SK-N-SH (cell line): ENCODE measurements around the gene FAT2. TPM values are rescaled to one million over a fixed set of nuclear protein-coding genes. Genes with fewer than 3 reads are reported as not detected.

ENCODE experiments used
- CTCF ChIA-PET: fragments of 300-600, 350-600 bp; formaldehyde crosslinking; extraction: SDS; loops from one replicate; lab custom pipeline; 2021; lab: Yijun Ruan, JAX
- POLR2A ChIA-PET: fragments of 350-600 bp; sonication (Branson Sonifier 250); formaldehyde crosslinking; extraction: SDS; loops from one replicate; lab custom pipeline; 2020; ENCODE audit warnings: antibody characterized with exemption, inconsistent platforms; lab: Yijun Ruan, JAX
- DNase-seq: peaks from one replicate; pipeline ENCODE4 v3.0.0; 2012
- H2AFZ ChIP-seq: fragments of 200-600 bp; sonication (generic); 2 replicates; pipeline ENCODE4 v1.8.1; 2016; ENCODE audit warnings: antibody characterized with exemption, mild to moderate bottlenecking, low read depth
- H3F3A ChIP-seq: fragments of 200-600 bp; sonication (generic); replicated peaks from 2 replicates; pipeline ENCODE3; 2016; ENCODE audit warnings: antibody characterized with exemption, mild to moderate bottlenecking; ENCODE audit not compliant: insufficient read depth
- H3K27ac ChIP-seq, 2 experiments: fragments of 200-500 bp in 1 of 2; fragments of 200-600 bp in 1 of 2; sonication (Bioruptor generic) in 1 of 2; sonication (generic), shearing (Covaris generic) in 1 of 2; 2 replicates each; pipeline versions ENCODE4 v1.5.1 to v1.6.1; 2014 to 2016; ENCODE audit warnings: low read depth in 2 of 2, inconsistent platforms in 1 of 2, low read length in 1 of 2, mild to moderate bottlenecking in 1 of 2, mixed read lengths in 1 of 2
- H3K27me3 ChIP-seq: fragments of 200-600 bp; sonication (generic), shearing (Covaris generic); 2 replicates; pipeline ENCODE4 v1.6.1; 2016; ENCODE audit warnings: mixed run types; ENCODE audit not compliant: insufficient read depth
- H3K36me3 ChIP-seq, 2 experiments: fragments of 200-500 bp in 1 of 2; fragments of 200-600 bp in 1 of 2; sonication (Bioruptor generic) in 1 of 2; sonication (generic) in 1 of 2; replicated peaks in 1 of 2; 2 replicates each; pipeline versions ENCODE3 to v1.5.1; 2014 to 2016; ENCODE audit warnings: low read length in 1 of 2, mild to moderate bottlenecking in 1 of 2; ENCODE audit not compliant: insufficient read depth in 2 of 2, control insufficient read depth in 1 of 2
- H3K4me1 ChIP-seq, 2 experiments: fragments of 200-500 bp in 1 of 2; fragments of 200-600 bp in 1 of 2; sonication (Bioruptor generic) in 1 of 2; sonication (generic), shearing (Covaris generic) in 1 of 2; 2 replicates each; pipeline versions ENCODE4 v1.5.1 to v1.6.1; 2014 to 2016; ENCODE audit warnings: low read depth in 1 of 2, low read length in 1 of 2, mixed run types in 1 of 2; ENCODE audit not compliant: insufficient read depth in 2 of 2, control insufficient read depth in 1 of 2
- H3K4me2 ChIP-seq: fragments of 200-600 bp; sonication (generic), shearing (Covaris generic); 2 replicates; pipeline ENCODE4 v1.6.1; 2017; ENCODE audit warnings: mixed run types
- H3K4me3 ChIP-seq, 2 experiments: fragments of 200-500 bp in 1 of 2; fragments of 200-600 bp in 1 of 2; sonication (Bioruptor generic) in 1 of 2; sonication (generic), shearing (Covaris generic) in 1 of 2; 2 replicates each; pipeline versions ENCODE4 v1.5.1 to v1.8.1; 2014 to 2016; ENCODE audit warnings: low read depth in 2 of 2, inconsistent platforms in 1 of 2, low read length in 1 of 2, mild to moderate bottlenecking in 1 of 2, mixed read lengths in 1 of 2, moderate library complexity in 1 of 2
- H3K79me2 ChIP-seq: fragments of 200-600 bp; sonication (generic); 2 replicates; pipeline ENCODE4 v1.8.1; 2017; ENCODE audit warnings: mild to moderate bottlenecking; ENCODE audit not compliant: insufficient read depth
- H3K9ac ChIP-seq: fragments of 200-600 bp; sonication (generic); 2 replicates; pipeline ENCODE4 v1.6.1; 2017; ENCODE audit warnings: mixed run types
- H3K9me2 ChIP-seq: fragments of 200-600 bp; sonication (generic); 2 replicates; pipeline ENCODE4 v1.6.1; 2017; ENCODE audit warnings: mixed run types
- H3K9me3 ChIP-seq: fragments of 200-600 bp; sonication (generic); 2 replicates; pipeline ENCODE4 v1.6.1; 2017; ENCODE audit warnings: mixed run types, mild to moderate bottlenecking, moderate library complexity
- H4K20me1 ChIP-seq: fragments of 200-600 bp; sonication (generic); 2 replicates; pipeline ENCODE4 v1.6.1; 2017; ENCODE audit warnings: mild to moderate bottlenecking, mixed run types; ENCODE audit not compliant: insufficient read depth
- CTCF ChIP-seq: fragments of 200-600 bp; sonication (generic); IDR thresholded peaks from 2 replicates; pipeline ENCODE4 v1.6.1; 2017; ENCODE audit warnings: antibody characterized with exemption, mild to moderate bottlenecking, moderate library complexity
- EZH2phosphoT487 ChIP-seq: fragments of 200-600 bp; sonication (generic); IDR thresholded peaks from 2 replicates; pipeline ENCODE4 v1.6.1; 2017; ENCODE audit warnings: low read depth, mixed run types, mild to moderate bottlenecking, antibody characterized with exemption, moderate library complexity, borderline replicate concordance
- FOXM1 ChIP-seq: IDR thresholded peaks from 2 replicates; pipeline ENCODE4 v1.4.0; 2012; ENCODE audit warnings: low read depth, mild to moderate bottlenecking
- GABPA ChIP-seq: IDR thresholded peaks from 2 replicates; pipeline ENCODE4 v1.4.0; 2012; ENCODE audit warnings: low read depth, mild to moderate bottlenecking
- JUND ChIP-seq: IDR thresholded peaks from 2 replicates; pipeline ENCODE4 v1.4.0; 2012
- MAX ChIP-seq: IDR thresholded peaks from 2 replicates; pipeline ENCODE4 v1.4.0; 2012; ENCODE audit warnings: low read depth
- RAD21 ChIP-seq: IDR thresholded peaks from 2 replicates; pipeline ENCODE4 v1.6.1; 2012; ENCODE audit warnings: mild to moderate bottlenecking, low read length
- RCOR1 ChIP-seq: fragments of 150-350 bp; IDR thresholded peaks from 2 replicates; pipeline ENCODE4 v1.6.1; 2017; ENCODE audit warnings: antibody characterized with exemption, low read length
- REST ChIP-seq: IDR thresholded peaks from 2 replicates; pipeline ENCODE4 v1.6.1; 2012; ENCODE audit warnings: mild to moderate bottlenecking, low read depth, low read length, moderate library complexity
- RXRA ChIP-seq: IDR thresholded peaks from 2 replicates; pipeline ENCODE4 v1.4.0; 2012; ENCODE audit warnings: low read depth, mild to moderate bottlenecking, borderline replicate concordance
- SIN3A ChIP-seq: IDR thresholded peaks from 2 replicates; pipeline ENCODE4 v1.6.1; 2012; ENCODE audit warnings: low read depth, mild to moderate bottlenecking, low read length, moderate library complexity, borderline replicate concordance
- SMC3 ChIP-seq: IDR thresholded peaks from 2 replicates; pipeline ENCODE4 v1.6.1; 2012; ENCODE audit warnings: low read depth, low read length, improper control_type of control experiment
- TAF1 ChIP-seq: IDR thresholded peaks from 2 replicates; pipeline ENCODE4 v1.6.1; 2012; ENCODE audit warnings: low read depth, mild to moderate bottlenecking, low read length, moderate library complexity, borderline replicate concordance
- TEAD4 ChIP-seq: IDR thresholded peaks from 2 replicates; pipeline ENCODE4 v1.4.0; 2012; ENCODE audit warnings: mild to moderate bottlenecking, borderline replicate concordance; ENCODE audit not compliant: insufficient read depth
- WGBS: methylation state at CpG from one replicate; pipeline ENCODE4 v1.1.6; 2017; ENCODE audit warnings: low lambda C conversion rate; 5-methylcytosine and 5-hydroxymethylcytosine counted together
- polyA plus RNA-seq, 3 experiments: library from polyadenylated mRNA; depleted of rRNA; stranded (reverse); fragments of >200 nt; gene quantifications; 2 replicates each; pipeline ENCODE4 v1.2.3, GENCODE V29; 2012

The FAT2 gene
- polyA plus RNA-seq, 1 of the 3 experiments (the other 2 are of a cell fraction), result not detected

GRCh38 chr5:151578326-151579025 lies 12.7 kb downstream of the FAT2 start (continued):
- TF ChIP-seq RAD21, result no peak
- no peak for TF ChIP-seq GABPA
- TF ChIP-seq FOXM1, result no peak
- TF ChIP-seq MAX, result no peak
- no peak for TF ChIP-seq TAF1
- no peak for TF ChIP-seq CTCF
- TF ChIP-seq RXRA, result no peak
- TF ChIP-seq RCOR1, result no peak

- ChIA-PET CTCF (no interaction called here), POLR2A (interaction anchor here (0.8 kb wide), 1 partner anchor 110 kb away, joined by 3 read pairs; no protein-coding TSS in a partner anchor)
- Histone ChIP-seq H3K9ac (no peak overlapping the region), H3K9me3 (no peaks in the 10 kb centered on the region), H3K4me3 (no peak overlapping the region), H2AFZ (no peak overlapping the region), H3K9me2 (no peaks in the 10 kb centered on the region), H3K4me2 (no peak overlapping the region), H4K20me1 (no peaks in the 10 kb centered on the region), H3K4me1 (peaks cover 0 to 3% of the 10 kb centered on the region in 2 experiments; a peak in 1 of 4 replicates), H3K27ac (no peak overlapping the region), H3F3A (no peaks in the 10 kb centered on the region), H3K36me3 (no peaks in the 10 kb centered on the region), H3K27me3 (peaks cover 7% of the 10 kb centered on the region; the same call in 1 of the 2 replicates), H3K79me2 (no peaks in the 10 kb centered on the region)
- TF ChIP-seq SIN3A, result no peak
- no peak for TF ChIP-seq EZH2phosphoT487
- no peak for TF ChIP-seq REST
- no peak for TF ChIP-seq SMC3
- TF ChIP-seq JUND, result no peak
- TF ChIP-seq FOXM1, result no peak
- TF ChIP-seq TEAD4, result no peak
- 54% methylated on average over 5 of the region's 5 CpGs for WGBS
- DNase-seq, result no peak
These were observed 13.6 kb downstream of the FAT2 start for GRCh38 chr5:151577566-151577965.
